CD4-positive, alpha-beta T cell treated with Interleukin-4 for 1 hour (primary cell): ENCODE data around the gene CALML3.
"Not testable (repeated sequence)": the region's sequence is repeated elsewhere in the genome, so short reads cannot be mapped to it uniquely, and the experiment has no call there.

Source experiments
- DNase-seq, 2 donors: peaks; one replicate each; pipeline ENCODE4 v3.0.0-alpha.2; 2020 to 2022

Gene CALML3

GRCh38 chr10:5559022-5559421 is 34.3 kb downstream of the CALML3 start:
- not testable (repeated sequence) for DNase-seq

GRCh38 chr10:5559642-5560141 is 34.9 kb downstream of the CALML3 start:
- no peak for DNase-seq

- DNase-seq, result no peak
These were observed 35.5 kb downstream of the CALML3 start for GRCh38 chr10:5560142-5560816.

- DNase-seq, result no peak
These were observed 36.3 kb downstream of the CALML3 start for GRCh38 chr10:5560817-5561703.

GRCh38 chr10:5561704-5562645 is 37.2 kb downstream of the CALML3 start:
- DNase-seq, result no peak

GRCh38 chr10:5563321-5563961 is 38.7 kb downstream of the CALML3 start:
- no peak for DNase-seq

GRCh38 chr10:5563991-5564536 is 39.3 kb downstream of the CALML3 start:
- peak; percentile 43 to 48 for DNase-seq

- DNase-seq, result peak in 1 of 2 donors; percentile 42
These were observed 39.9 kb downstream of the CALML3 start for GRCh38 chr10:5564537-5565204.

GRCh38 chr10:5565205-5565545 is 40.4 kb downstream of the CALML3 start:
- no peak for DNase-seq

- no peak for DNase-seq
These were observed 41.2 kb downstream of the CALML3 start for GRCh38 chr10:5565671-5566581.

- no peak for DNase-seq
These were observed 41.9 kb downstream of the CALML3 start for GRCh38 chr10:5566614-5567013.

GRCh38 chr10:5567477-5567876 is 42.7 kb downstream of the CALML3 start:
- DNase-seq, result no peak

GRCh38 chr10:5568984-5569383 is 44.2 kb downstream of the CALML3 start:
- no peak for DNase-seq

- no peak for DNase-seq
These were observed 44.8 kb downstream of the CALML3 start for GRCh38 chr10:5569568-5569967.

- no peak for DNase-seq
These were observed 45.4 kb downstream of the CALML3 start for GRCh38 chr10:5570007-5570655.

GRCh38 chr10:5570979-5571810 is 46.4 kb downstream of the CALML3 start:
- DNase-seq, result no peak

GRCh38 chr10:5571826-5572225 is 47.1 kb downstream of the CALML3 start:
- DNase-seq, result no peak

GRCh38 chr10:5573319-5573950 is 48.7 kb downstream of the CALML3 start:
- DNase-seq, result no peak
